HepG2 (cell line): ENCODE results near the gene P2RY2. TPM values are rescaled to one million over a fixed set of nuclear protein-coding genes. Genes with fewer than 3 reads are reported as not detected.

Experiments used
- ETV5 ChIP-seq: IDR thresholded peaks from 2 replicates; pipeline ENCODE4 v1.6.1; 2018; ENCODE audit warnings: missing biosample characterization, missing genetic modification reagents, inconsistent platforms, borderline replicate concordance
- HNRNPLL ChIP-seq: fragments of 200-400 bp; formaldehyde crosslinking; IDR thresholded peaks from 2 replicates; pipeline ENCODE4 v1.6.1; 2017; ENCODE audit warnings: mild to moderate bottlenecking, low read depth, low read length; ENCODE audit not compliant: poor library complexity, severe bottlenecking
- IKZF5 ChIP-seq: IDR thresholded peaks from 2 replicates; pipeline ENCODE4 v1.6.1; 2018; ENCODE audit warnings: missing genetic modification reagents, mild to moderate bottlenecking, missing compliant biosample characterization
- LCORL ChIP-seq, 2 experiments: fragments of 450-650 bp in 1 of 2; sonication (generic) in 1 of 2; formaldehyde crosslinking in 1 of 2; IDR thresholded peaks; 2 replicates each; pipeline versions ENCODE4 v1.5.0 to v1.6.1; 2017 to 2020; ENCODE audit warnings: antibody characterized with exemption in 1 of 2, missing genetic modification reagents in 1 of 2
- MIER3 ChIP-seq: IDR thresholded peaks from 2 replicates; pipeline ENCODE4 v1.6.1; 2016; ENCODE audit warnings: missing compliant biosample characterization, borderline replicate concordance
- MNT ChIP-seq: fragments of 450-650 bp; IDR thresholded peaks from 2 replicates; pipeline ENCODE4 v1.6.1; 2016
- NFATC3 ChIP-seq: sonication (generic); formaldehyde crosslinking; IDR thresholded peaks from 2 replicates; pipeline ENCODE4 v1.5.1; 2020; ENCODE audit warnings: mild to moderate bottlenecking, missing genetic modification reagents
- SALL1 ChIP-seq: sonication (generic); formaldehyde crosslinking; IDR thresholded peaks from 2 replicates; pipeline ENCODE4 v1.8.0; 2022; ENCODE audit warnings: mild to moderate bottlenecking, missing genetic modification reagents
- SMAD3 ChIP-seq: sonication (generic); formaldehyde crosslinking; IDR thresholded peaks from 2 replicates; pipeline ENCODE4 v1.4.0; 2020; ENCODE audit warnings: missing genetic modification reagents
- SOX6 ChIP-seq, 2 experiments: fragments of 450-650 bp in 1 of 2; sonication (generic) in 1 of 2; formaldehyde crosslinking in 1 of 2; IDR thresholded peaks; 2 replicates each; pipeline versions ENCODE4 v1.4.0 to v1.6.1; 2017 to 2020; ENCODE audit warnings: antibody characterized with exemption in 1 of 2, mild to moderate bottlenecking in 1 of 2, missing genetic modification reagents in 1 of 2
- YY1 ChIP-seq: IDR thresholded peaks from 2 replicates; pipeline ENCODE4 v1.6.1; 2011; ENCODE audit warnings: low read length, low read depth, moderate library complexity, mild to moderate bottlenecking; ENCODE audit not compliant: insufficient read depth, insufficient replicate concordance
- ZGPAT ChIP-seq: IDR thresholded peaks from 2 replicates; pipeline ENCODE4 v1.6.1; 2016; ENCODE audit warnings: mild to moderate bottlenecking
- ZNF317 ChIP-seq: sonication (generic); formaldehyde crosslinking; IDR thresholded peaks from 2 replicates; pipeline ENCODE4 v1.5.0; 2020; ENCODE audit warnings: mild to moderate bottlenecking, missing genetic modification reagents
- ZNF335 ChIP-seq: sonication (generic); formaldehyde crosslinking; IDR thresholded peaks from 2 replicates; pipeline ENCODE4 v1.4.0; 2020; ENCODE audit warnings: missing genetic modification reagents
- ZNF430 ChIP-seq: sonication (generic); formaldehyde crosslinking; IDR thresholded peaks from 2 replicates; pipeline ENCODE4 v1.9.0; 2021; ENCODE audit warnings: mild to moderate bottlenecking, missing genetic modification reagents
- ZNF574 ChIP-seq: sonication (generic); formaldehyde crosslinking; IDR thresholded peaks from 2 replicates; pipeline ENCODE4 v1.4.0; 2020; ENCODE audit warnings: missing genetic modification reagents
- ZNF605 ChIP-seq: sonication (generic); formaldehyde crosslinking; IDR thresholded peaks from 2 replicates; pipeline ENCODE4 v1.8.0; 2022; ENCODE audit warnings: mild to moderate bottlenecking, missing genetic modification reagents
- ZSCAN9 ChIP-seq: IDR thresholded peaks from 2 replicates; pipeline ENCODE4 v1.6.1; 2016; ENCODE audit warnings: borderline replicate concordance
- polyA plus RNA-seq, 8 experiments: library from polyadenylated mRNA; depleted of rRNA in 3 of 8; stranded (reverse) in 7 of 8; unstranded in 1 of 8; fragments of >200 nt; fragmentation: Illumina TruSeq in 4 of 8; extraction: Trizol in 4 of 8; gene quantifications; 2 replicates each; pipeline versions ENCODE4 v1.2.1 to v1.2.3, GENCODE V29; 2011 to 2016; ENCODE audit warnings: low read depth in 4 of 8, missing spikeins in 1 of 8, mixed read lengths in 1 of 8; ENCODE audit not compliant: insufficient read depth in 1 of 8
- total RNA-seq, 5 experiments: library from RNA; depleted of rRNA; stranded (reverse); fragments of >200 nt; fragmentation: Illumina TruSeq; extraction: Trizol; gene quantifications; 2 replicates each; pipeline ENCODE4 v1.2.3, GENCODE V29; 2016; ENCODE audit warnings: low read depth in 1 of 5
- TF ChIP-seq, protein P1 (sequence below): sonication (generic); formaldehyde crosslinking; IDR thresholded peaks from 2 replicates; pipeline ENCODE4 v1.4.0; 2020; ENCODE audit warnings: missing genetic modification reagents

P2RY2 gene
- total and polyA plus RNA-seq, 2 of the 13 experiments (the other 11 are each of a cell fraction or from before 2014, with no cell fraction given): 0.95 to 3.1 TPM

GRCh38 chr11:73237471-73238290, 19.6 kb downstream of the P2RY2 start (continued):
- TF ChIP-seq IKZF5 (CRISPR knock-in tag) (no peak), ZNF605 (CRISPR knock-in tag) (peak; percentile 76), SOX6 (IDR thresholded peaks at IDR 0.05) (no peak), SOX6 (CRISPR knock-in tag; IDR thresholded peaks at IDR 0.05) (peak; percentile 89), NFATC3 (CRISPR knock-in tag) (no peak), SMAD3 (CRISPR knock-in tag) (peak; percentile 57; the same call in 1 of the 2 replicates), LCORL (IDR thresholded peaks at IDR 0.05) (no peak), LCORL (CRISPR knock-in tag; IDR thresholded peaks at IDR 0.05) (peak; percentile 77; the same call in 1 of the 2 replicates), ZNF335 (0 out of 2 replicates have a peak, but pooled peaks have one; percentile 54), MNT (peak; percentile 60), ZGPAT (CRISPR knock-in tag) (peak; percentile 52; the same call in 1 of the 2 replicates), HNRNPLL (no peak), ZNF317 (CRISPR knock-in tag) (no peak), MIER3 (CRISPR knock-in tag) (peak; percentile 24; the same call in 1 of the 2 replicates), ZSCAN9 (CRISPR knock-in tag) (peak; percentile 78), ZNF430 (CRISPR knock-in tag) (peak; percentile 65; the same call in 1 of the 2 replicates), ETV5 (CRISPR knock-in tag) (peak; percentile 87), ZNF574 (CRISPR knock-in tag) (peak; percentile 78), SALL1 (CRISPR knock-in tag) (peak; percentile 95), YY1 (no peak)
- TF ChIP-seq, protein P1, sequence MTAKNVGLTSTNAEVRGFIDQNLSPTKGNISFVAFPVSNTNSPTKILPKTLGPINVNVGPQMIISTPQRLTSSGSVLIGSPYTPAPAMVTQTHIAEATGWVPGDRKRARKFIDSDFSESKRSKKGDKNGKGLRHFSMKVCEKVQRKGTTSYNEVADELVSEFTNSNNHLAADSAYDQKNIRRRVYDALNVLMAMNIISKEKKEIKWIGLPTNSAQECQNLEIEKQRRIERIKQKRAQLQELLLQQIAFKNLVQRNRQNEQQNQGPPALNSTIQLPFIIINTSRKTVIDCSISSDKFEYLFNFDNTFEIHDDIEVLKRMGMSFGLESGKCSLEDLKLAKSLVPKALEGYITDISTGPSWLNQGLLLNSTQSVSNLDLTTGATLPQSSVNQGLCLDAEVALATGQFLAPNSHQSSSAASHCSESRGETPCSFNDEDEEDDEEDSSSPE (CRISPR knock-in tag): no peak
